BE2C (cell line): ENCODE measurements around the gene MYCBP2.

ENCODE experiments used
- DNase-seq: peaks from one replicate; pipeline ENCODE4 v3.0.0-alpha.2; 2020
- H3K27me3 ChIP-seq: fragments of 250-450 bp; sonication (Bioruptor Pico); 2 replicates; pipeline ENCODE4 v1.5.1; 2020; ENCODE audit warnings: mild to moderate bottlenecking
- H3K36me3 ChIP-seq: fragments of 250-450 bp; sonication (Bioruptor Pico); 2 replicates; pipeline ENCODE4 v1.5.1; 2020; ENCODE audit warnings: mild to moderate bottlenecking
- H3K4me1 ChIP-seq: fragments of 250-450 bp; sonication (Bioruptor Pico); 2 replicates; pipeline ENCODE4 v1.5.1; 2020
- H3K4me3 ChIP-seq: 2 replicates; pipeline ENCODE4 v1.5.1; 2011; ENCODE audit warnings: low read depth, low read length
- H3K9me3 ChIP-seq: fragments of 250-450 bp; sonication (Bioruptor Pico); 2 replicates; pipeline ENCODE4 v1.5.1; 2020
- CTCF ChIP-seq: IDR thresholded peaks from 2 replicates; pipeline ENCODE4 v1.5.1; 2012; ENCODE audit warnings: mild to moderate bottlenecking, low read depth, low read length

MYCBP2 gene

GRCh38 chr13:77230560-77230959 lies 96.3 kb downstream of the MYCBP2 start:
- no peak for TF ChIP-seq CTCF
- no peaks in the 10 kb centered on the region for H3K9me3 ChIP-seq
- H3K4me1 ChIP-seq: no peaks in the 10 kb centered on the region
- no peaks in the 10 kb centered on the region; the same call in none of the 2 replicates for H3K36me3 ChIP-seq
- no peaks in the 10 kb centered on the region for H3K27me3 ChIP-seq
- no peak for DNase-seq
- H3K4me3 ChIP-seq: no peak overlapping the region

- Histone ChIP-seq H3K4me3 (no peak overlapping the region), H3K4me1 (no peaks in the 10 kb centered on the region), H3K27me3 (no peaks in the 10 kb centered on the region), H3K9me3 (no peaks in the 10 kb centered on the region), H3K36me3 (peaks cover 6% of the 10 kb centered on the region; the same call in 1 of the 2 replicates)
- no peak for DNase-seq
- TF ChIP-seq CTCF: no peak
Measured at GRCh38 chr13:77225946-77226345, 100.9 kb downstream of the MYCBP2 start.

GRCh38 chr13:77222909-77223308 lies 104.0 kb downstream of the MYCBP2 start:
- H3K27me3 ChIP-seq: no peaks in the 10 kb centered on the region
- no peak for TF ChIP-seq CTCF
- H3K9me3 ChIP-seq: no peaks in the 10 kb centered on the region
- no peak for DNase-seq
- peaks cover 9% of the 10 kb centered on the region; the same call in 1 of the 2 replicates for H3K36me3 ChIP-seq
- no peaks in the 10 kb centered on the region for H3K4me1 ChIP-seq
- H3K4me3 ChIP-seq: no peak overlapping the region

- no peak for TF ChIP-seq CTCF
- Histone ChIP-seq H3K27me3 (no peaks in the 10 kb centered on the region), H3K4me1 (no peaks in the 10 kb centered on the region), H3K9me3 (no peaks in the 10 kb centered on the region), H3K36me3 (peaks cover 9% of the 10 kb centered on the region), H3K4me3 (no peak overlapping the region)
- no peak for DNase-seq
Measured at GRCh38 chr13:77222000-77222690, 104.7 kb downstream of the MYCBP2 start.

- TF ChIP-seq CTCF: no peak
- Histone ChIP-seq H3K4me3 (no peak overlapping the region), H3K9me3 (no peaks in the 10 kb centered on the region), H3K4me1 (no peaks in the 10 kb centered on the region), H3K27me3 (no peaks in the 10 kb centered on the region), H3K36me3 (peaks cover 27% of the 10 kb centered on the region)
- DNase-seq: no peak
Measured at GRCh38 chr13:77219401-77219800, 107.5 kb downstream of the MYCBP2 start.

GRCh38 chr13:77218274-77218673 lies 108.6 kb downstream of the MYCBP2 start:
- DNase-seq: no peak
- Histone ChIP-seq H3K27me3 (no peaks in the 10 kb centered on the region), H3K4me3 (no peak overlapping the region), H3K9me3 (no peaks in the 10 kb centered on the region), H3K4me1 (no peaks in the 10 kb centered on the region), H3K36me3 (peaks cover 29% of the 10 kb centered on the region)
- no peak for TF ChIP-seq CTCF
